ENCODE data around the gene STPG3.
A peak's percentile ranks its signal among the peaks of the same experiment; 100 is the strongest.

Gene STPG3

DNA sequence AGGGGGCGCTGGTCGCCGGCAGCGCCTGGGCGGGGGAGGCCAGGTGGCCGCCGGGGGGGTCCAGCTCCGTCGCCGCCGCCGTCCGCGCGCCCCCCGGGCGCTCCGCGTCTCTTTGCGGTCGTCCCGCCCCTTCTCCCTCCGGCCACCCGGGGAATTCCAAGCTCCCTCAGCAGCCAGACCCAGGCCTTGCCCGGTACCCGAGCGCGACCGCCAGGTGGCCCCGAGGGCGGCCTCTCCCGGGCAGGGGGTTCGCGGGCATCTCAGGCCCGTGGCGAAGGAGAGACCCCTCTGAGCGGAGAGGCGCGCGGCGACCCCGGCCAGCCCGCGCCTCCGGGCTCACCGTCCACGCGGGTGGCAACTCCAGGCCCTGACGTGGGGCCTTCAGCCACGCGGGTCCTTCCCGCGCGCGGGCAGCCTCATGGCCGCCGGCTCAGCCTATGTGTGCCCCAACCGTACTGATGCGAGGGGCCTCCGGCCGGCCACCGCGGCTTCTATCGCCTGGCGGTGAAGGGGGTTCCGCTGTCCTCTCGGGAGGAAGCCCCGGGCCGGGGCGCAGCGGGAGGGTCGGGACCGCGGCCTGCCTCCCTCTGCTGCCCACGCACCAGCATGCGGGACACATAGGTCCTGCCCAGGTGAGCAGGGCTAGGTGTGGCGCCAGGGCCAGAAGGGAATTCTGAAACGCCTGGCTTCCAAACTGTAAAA lies 51.5 kb downstream of the STPG3 start:
- TF ChIP-seq, protein P1, sequence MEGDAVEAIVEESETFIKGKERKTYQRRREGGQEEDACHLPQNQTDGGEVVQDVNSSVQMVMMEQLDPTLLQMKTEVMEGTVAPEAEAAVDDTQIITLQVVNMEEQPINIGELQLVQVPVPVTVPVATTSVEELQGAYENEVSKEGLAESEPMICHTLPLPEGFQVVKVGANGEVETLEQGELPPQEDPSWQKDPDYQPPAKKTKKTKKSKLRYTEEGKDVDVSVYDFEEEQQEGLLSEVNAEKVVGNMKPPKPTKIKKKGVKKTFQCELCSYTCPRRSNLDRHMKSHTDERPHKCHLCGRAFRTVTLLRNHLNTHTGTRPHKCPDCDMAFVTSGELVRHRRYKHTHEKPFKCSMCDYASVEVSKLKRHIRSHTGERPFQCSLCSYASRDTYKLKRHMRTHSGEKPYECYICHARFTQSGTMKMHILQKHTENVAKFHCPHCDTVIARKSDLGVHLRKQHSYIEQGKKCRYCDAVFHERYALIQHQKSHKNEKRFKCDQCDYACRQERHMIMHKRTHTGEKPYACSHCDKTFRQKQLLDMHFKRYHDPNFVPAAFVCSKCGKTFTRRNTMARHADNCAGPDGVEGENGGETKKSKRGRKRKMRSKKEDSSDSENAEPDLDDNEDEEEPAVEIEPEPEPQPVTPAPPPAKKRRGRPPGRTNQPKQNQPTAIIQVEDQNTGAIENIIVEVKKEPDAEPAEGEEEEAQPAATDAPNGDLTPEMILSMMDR (IDR thresholded peaks at IDR 0.05; ENCODE audit: low read depth, low read length), result peak; percentile 50
- no peaks in the 10 kb centered on the region; the same call in 1 of the 2 replicates for H3K4me1 ChIP-seq
- no peaks in the 10 kb centered on the region for H3K36me3 ChIP-seq
- DNase-seq, result no peak
- no peaks in the 10 kb centered on the region for H3K27me3 ChIP-seq
- no peaks in the 10 kb centered on the region for H3K9me3 ChIP-seq
- H3K4me3 ChIP-seq (ENCODE audit: low read depth, low read length), result peak overlapping the region; percentile 46

Measured in BE2C (cell line).